Activated CD8-positive, alpha-beta memory T cell treated with anti-CD3 and anti-CD28 coated beads for 48 hours (primary cell): ENCODE data around the gene VASH1.

ENCODE experiments used
- DNase-seq, 3 experiments: peaks; one replicate each; pipeline ENCODE4 v3.0.0-alpha.2; 2020; ENCODE audit warnings: low read depth in 2 of 3, low spot score in 2 of 3

Gene VASH1

GRCh38 chr14:76828339-76829012 is 67.2 kb downstream of the VASH1 start:
- no peak for DNase-seq

DNA sequence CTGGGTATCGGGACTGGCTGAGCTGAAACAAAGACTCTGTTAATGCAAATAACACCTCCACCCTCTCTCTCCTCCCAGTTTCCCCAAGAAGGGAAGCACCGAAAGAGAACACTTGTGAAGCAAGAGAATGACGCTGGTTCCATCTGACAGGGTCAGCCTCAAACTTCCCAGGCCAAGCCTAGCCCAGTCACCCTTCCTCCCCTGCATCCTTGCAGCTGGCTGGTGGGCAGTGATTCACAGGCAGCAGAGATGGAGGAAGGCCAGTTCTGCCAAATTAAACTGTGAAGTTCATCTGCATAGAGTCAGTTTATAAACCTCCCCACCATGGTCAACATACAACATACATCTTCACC is 67.7 kb downstream of the VASH1 start:
- no peak for DNase-seq

GRCh38 chr14:76829650-76830421 is 68.6 kb downstream of the VASH1 start:
- DNase-seq, result no peak

GRCh38 chr14:76830556-76830955 is 69.3 kb downstream of the VASH1 start:
- no peak for DNase-seq

DNA sequence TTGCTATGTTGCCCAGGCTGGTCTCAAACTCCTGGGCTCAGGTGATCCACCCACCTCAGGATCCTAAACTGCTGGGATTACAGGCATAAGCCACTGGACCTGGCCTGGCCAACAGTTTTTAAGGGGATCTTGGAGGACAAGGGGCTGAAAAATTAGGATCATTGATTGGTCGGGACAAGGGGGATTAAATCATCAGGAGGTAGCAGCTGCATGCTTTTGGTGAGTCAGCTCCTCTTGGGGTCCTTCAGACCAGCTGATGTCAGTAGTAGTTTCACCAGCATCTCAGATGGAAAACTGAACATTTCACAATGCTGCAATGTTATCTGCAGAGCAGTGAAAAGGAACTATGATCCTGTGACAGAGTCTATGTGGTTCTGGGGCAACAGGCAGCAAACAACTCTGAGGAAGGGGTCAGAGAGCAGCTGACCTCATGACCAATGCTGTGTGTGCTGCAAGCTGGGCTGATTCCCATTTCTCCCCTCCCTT is 71.3 kb downstream of the VASH1 start:
- DNase-seq, result no peak
